WTC11 (cell line): ENCODE measurements around the gene PPP1R3F.

Experiments
- AFF4 ChIP-seq: sonication (generic); formaldehyde crosslinking; IDR thresholded peaks from 2 replicates; pipeline ENCODE4 v1.8.1; 2023; ENCODE audit warnings: mild to moderate bottlenecking, missing genetic modification reagents, borderline replicate concordance
- ATF3 ChIP-seq: sonication (generic); formaldehyde crosslinking; conservative IDR thresholded peaks from 2 replicates; pipeline ENCODE4 v1.8.1; 2022; ENCODE audit warnings: mild to moderate bottlenecking, missing genetic modification reagents
- CBFB ChIP-seq: sonication (generic); formaldehyde crosslinking; IDR thresholded peaks from 2 replicates; pipeline ENCODE4 v1.8.1; 2022; ENCODE audit warnings: mild to moderate bottlenecking, low read depth, missing genetic modification reagents
- IRF1 ChIP-seq: sonication (generic); formaldehyde crosslinking; IDR thresholded peaks from 2 replicates; pipeline ENCODE4 v1.8.0; 2023; ENCODE audit warnings: missing genetic modification reagents
- MAX ChIP-seq: sonication (generic); formaldehyde crosslinking; IDR thresholded peaks from 2 replicates; pipeline ENCODE4 v1.8.0; 2022; ENCODE audit warnings: mild to moderate bottlenecking, missing genetic modification reagents
- MXD4 ChIP-seq: fragments of 250-450 bp; sonication (Bioruptor Pico); IDR thresholded peaks from 2 replicates; pipeline ENCODE4 v1.8.0; 2021; ENCODE audit warnings: mild to moderate bottlenecking, moderate library complexity, borderline replicate concordance
- SP1 ChIP-seq: sonication (generic); formaldehyde crosslinking; conservative IDR thresholded peaks from 2 replicates; pipeline ENCODE4 v1.8.1; 2022; ENCODE audit warnings: missing genetic modification reagents
- ZBTB43 ChIP-seq: sonication (generic); formaldehyde crosslinking; IDR thresholded peaks from 2 replicates; pipeline ENCODE4 v1.8.1; 2023; ENCODE audit warnings: mild to moderate bottlenecking, missing genetic modification reagents
- ZNF416 ChIP-seq: fragments of 250-450 bp; sonication (Bioruptor Pico); IDR thresholded peaks from 2 replicates; pipeline ENCODE4 v1.9.0; 2021; ENCODE audit warnings: mild to moderate bottlenecking, inconsistent platforms
- TF ChIP-seq, protein P1 (sequence below): fragments of 200-600 bp; IDR thresholded peaks from 2 replicates; pipeline ENCODE4 v1.8.0; 2022; ENCODE audit warnings: antibody characterized with exemption
- TF ChIP-seq, protein P2 (sequence below): sonication (generic); formaldehyde crosslinking; IDR thresholded peaks from 2 replicates; pipeline ENCODE4 v1.8.0; 2022; ENCODE audit warnings: missing genetic modification reagents

DNA sequence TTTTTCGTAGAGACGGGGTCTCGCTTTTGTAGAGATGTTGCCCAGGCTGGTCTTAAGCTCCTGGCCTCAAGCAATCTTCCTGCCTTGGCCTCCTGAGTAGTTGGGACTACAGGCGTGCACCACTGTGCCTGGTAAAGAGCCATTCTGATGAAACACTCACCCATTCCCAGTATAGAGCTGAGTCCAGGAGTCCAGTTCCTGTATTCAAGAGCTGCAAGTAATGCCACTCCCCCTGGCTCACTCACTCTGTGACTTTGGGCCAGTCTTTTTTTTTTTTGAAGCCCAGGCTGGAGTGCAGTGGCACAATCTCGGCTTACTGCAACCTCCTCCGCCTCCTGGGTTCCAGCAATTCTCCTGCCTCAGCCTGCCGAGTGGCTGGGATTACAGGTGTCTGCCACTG is 30.9 kb upstream of the PPP1R3F start:
- TF ChIP-seq AFF4 (CRISPR knock-in tag) (no peak), ZBTB43 (CRISPR knock-in tag) (no peak), SP1 (CRISPR knock-in tag) (no peak), MXD4 (CRISPR knock-in tag) (no peak), ZNF416 (no peak), MAX (CRISPR knock-in tag) (no peak), CBFB (CRISPR knock-in tag) (no peak), IRF1 (CRISPR knock-in tag) (no peak), ATF3 (CRISPR knock-in tag) (no peak)
- TF ChIP-seq, protein P1, sequence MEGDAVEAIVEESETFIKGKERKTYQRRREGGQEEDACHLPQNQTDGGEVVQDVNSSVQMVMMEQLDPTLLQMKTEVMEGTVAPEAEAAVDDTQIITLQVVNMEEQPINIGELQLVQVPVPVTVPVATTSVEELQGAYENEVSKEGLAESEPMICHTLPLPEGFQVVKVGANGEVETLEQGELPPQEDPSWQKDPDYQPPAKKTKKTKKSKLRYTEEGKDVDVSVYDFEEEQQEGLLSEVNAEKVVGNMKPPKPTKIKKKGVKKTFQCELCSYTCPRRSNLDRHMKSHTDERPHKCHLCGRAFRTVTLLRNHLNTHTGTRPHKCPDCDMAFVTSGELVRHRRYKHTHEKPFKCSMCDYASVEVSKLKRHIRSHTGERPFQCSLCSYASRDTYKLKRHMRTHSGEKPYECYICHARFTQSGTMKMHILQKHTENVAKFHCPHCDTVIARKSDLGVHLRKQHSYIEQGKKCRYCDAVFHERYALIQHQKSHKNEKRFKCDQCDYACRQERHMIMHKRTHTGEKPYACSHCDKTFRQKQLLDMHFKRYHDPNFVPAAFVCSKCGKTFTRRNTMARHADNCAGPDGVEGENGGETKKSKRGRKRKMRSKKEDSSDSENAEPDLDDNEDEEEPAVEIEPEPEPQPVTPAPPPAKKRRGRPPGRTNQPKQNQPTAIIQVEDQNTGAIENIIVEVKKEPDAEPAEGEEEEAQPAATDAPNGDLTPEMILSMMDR, result no peak
- TF ChIP-seq, protein P2, sequence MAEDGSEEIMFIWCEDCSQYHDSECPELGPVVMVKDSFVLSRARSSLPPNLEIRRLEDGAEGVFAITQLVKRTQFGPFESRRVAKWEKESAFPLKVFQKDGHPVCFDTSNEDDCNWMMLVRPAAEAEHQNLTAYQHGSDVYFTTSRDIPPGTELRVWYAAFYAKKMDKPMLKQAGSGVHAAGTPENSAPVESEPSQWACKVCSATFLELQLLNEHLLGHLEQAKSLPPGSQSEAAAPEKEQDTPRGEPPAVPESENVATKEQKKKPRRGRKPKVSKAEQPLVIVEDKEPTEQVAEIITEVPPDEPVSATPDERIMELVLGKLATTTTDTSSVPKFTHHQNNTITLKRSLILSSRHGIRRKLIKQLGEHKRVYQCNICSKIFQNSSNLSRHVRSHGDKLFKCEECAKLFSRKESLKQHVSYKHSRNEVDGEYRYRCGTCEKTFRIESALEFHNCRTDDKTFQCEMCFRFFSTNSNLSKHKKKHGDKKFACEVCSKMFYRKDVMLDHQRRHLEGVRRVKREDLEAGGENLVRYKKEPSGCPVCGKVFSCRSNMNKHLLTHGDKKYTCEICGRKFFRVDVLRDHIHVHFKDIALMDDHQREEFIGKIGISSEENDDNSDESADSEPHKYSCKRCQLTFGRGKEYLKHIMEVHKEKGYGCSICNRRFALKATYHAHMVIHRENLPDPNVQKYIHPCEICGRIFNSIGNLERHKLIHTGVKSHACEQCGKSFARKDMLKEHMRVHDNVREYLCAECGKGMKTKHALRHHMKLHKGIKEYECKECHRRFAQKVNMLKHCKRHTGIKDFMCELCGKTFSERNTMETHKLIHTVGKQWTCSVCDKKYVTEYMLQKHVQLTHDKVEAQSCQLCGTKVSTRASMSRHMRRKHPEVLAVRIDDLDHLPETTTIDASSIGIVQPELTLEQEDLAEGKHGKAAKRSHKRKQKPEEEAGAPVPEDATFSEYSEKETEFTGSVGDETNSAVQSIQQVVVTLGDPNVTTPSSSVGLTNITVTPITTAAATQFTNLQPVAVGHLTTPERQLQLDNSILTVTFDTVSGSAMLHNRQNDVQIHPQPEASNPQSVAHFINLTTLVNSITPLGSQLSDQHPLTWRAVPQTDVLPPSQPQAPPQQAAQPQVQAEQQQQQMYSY (CRISPR knock-in tag), result no peak
